ENCODE measurements around the gene CYP3A5. TPM values are rescaled to one million over a fixed set of nuclear protein-coding genes. Genes with fewer than 3 reads are reported as not detected.

The CYP3A5 gene
- total and polyA plus RNA-seq, 2 of the 8 experiments (the other 6 are each of a cell fraction or from before 2014, with no cell fraction given): 0.06 TPM; not detected in 1

- Histone ChIP-seq H3K4me1 (replicated peaks in 1 of 4; ENCODE audit: control insufficient read depth in 3 of 4, insufficient read depth in 4 of 4, low read length in 3 of 4) (peaks cover 10 to 26% (median 18%) of the 10 kb centered on the region in 4 experiments), H3K79me1 (ENCODE audit: low read depth, low read length) (peaks cover 4% of the 10 kb centered on the region), H3K23ac (ENCODE audit: insufficient read length) (no peak overlapping the region), H3K23me2 (ENCODE audit: low read depth, low read length) (no peaks in the 10 kb centered on the region), H4K20me1 (replicated peaks in 1 of 2; ENCODE audit: control insufficient read depth in 1 of 2, insufficient read depth in 2 of 2, low read length in 2 of 2) (peaks cover 3 to 4% of the 10 kb centered on the region in 2 experiments), H2BK5ac (ENCODE audit: low read depth, low read length) (no peak overlapping the region), H2AK5ac (ENCODE audit: low read depth, low read length) (no peak overlapping the region), H4K5ac (ENCODE audit: insufficient read length, low read depth, low read length) (no peak overlapping the region), H3K4me3 (ENCODE audit: extremely low read depth in 1 of 4, insufficient read depth in 2 of 4, low read depth in 3 of 4, low read length in 4 of 4) (no peak overlapping the region), H2BK12ac (ENCODE audit: low read depth, low read length) (no peak overlapping the region), H3K56ac (replicated peaks; ENCODE audit: insufficient read length, low read depth, low read length) (no peak overlapping the region), H4K8ac (ENCODE audit: extremely low read depth, insufficient read depth, low read length) (no peak overlapping the region), H3K9me3 (ENCODE audit: insufficient read depth in 2 of 2, low read depth in 1 of 2, low read length in 1 of 2) (no peaks in the 10 kb centered on the region), H3K79me2 (ENCODE audit: control insufficient read depth in 1 of 2, insufficient read depth in 2 of 2, low read length in 2 of 2) (0 out of 4 replicates have a peak, but pooled peaks cover 0 to 4% of the 10 kb centered on the region in 2 experiments), H2BK15ac (ENCODE audit: low read length) (no peak overlapping the region), H3K4ac (replicated peaks; ENCODE audit: insufficient read length, low read depth, low read length) (no peak overlapping the region), H3K27me3 (replicated peaks in 1 of 4; ENCODE audit: control insufficient read depth in 3 of 4, extremely low read depth in 1 of 4, insufficient read depth in 3 of 4, low read length in 3 of 4) (no peaks in the 10 kb centered on the region), H3K14ac (ENCODE audit: insufficient read length) (no peak overlapping the region), H3K18ac (ENCODE audit: extremely low read depth, low read length) (no peak overlapping the region), H3K27ac (ENCODE audit: low read depth, low read length) (no peak overlapping the region), H4K91ac (replicated peaks; ENCODE audit: insufficient read length, low read length) (no peak overlapping the region), H3K36me3 (ENCODE audit: control insufficient read depth in 2 of 4, insufficient read depth in 4 of 4, low read length in 3 of 4) (peaks cover 31 to 70% (median 53%) of the 10 kb centered on the region in 4 experiments), H3K9ac (replicated peaks in 1 of 4; ENCODE audit: extremely low read depth in 1 of 4, low read depth in 3 of 4, low read length in 3 of 4) (no peak overlapping the region), H2AFZ (ENCODE audit: low read length) (no peak overlapping the region), H2BK120ac (replicated peaks; ENCODE audit: low read depth, low read length) (no peak overlapping the region), H3K4me2 (ENCODE audit: insufficient read depth in 1 of 2, low read depth in 2 of 2, low read length in 2 of 2) (no peak overlapping the region), H2BK20ac (ENCODE audit: low read length) (no peak overlapping the region)
- DNase-seq (ENCODE audit: low read depth in 1 of 2, low spot score in 2 of 2): no peak
- CTCF ChIA-PET (ENCODE audit: partially characterized antibody): interaction anchor here (0.6 to 1.1 kb wide), 3 partner anchors 11 to 428 kb away, joined by 3 to 4 read pairs (median 3); partner anchors contain the start of gene ZSCAN25
- POLR2A ChIA-PET (ENCODE audit: partially characterized antibody): interaction anchor here (1.1 to 3.8 kb wide), 3 partner anchors 11 to 400 kb away, joined by 3 to 13 read pairs (median 3); partner anchors contain the start of gene ZSCAN25
- WGBS, 2 experiments (ENCODE audit: extremely low coverage in 1 of 2, insufficient coverage in 1 of 2, insufficient read length in 1 of 2, insufficient replicate concordance in 2 of 2, low coverage in 1 of 2, low lambda C conversion rate in 2 of 2, missing lambda C conversion rate in 1 of 2): 93% methylated on average over 11 of the region's 11 CpGs; no CpG with 5 or more reads in 1 of the 2 experiments
- FAIRE-seq: no peak
- TF ChIP-seq TBP (IDR thresholded peaks at IDR 0.05; ENCODE audit: low read depth, low read length): no peak
- TF ChIP-seq POLR2A (IDR thresholded peaks at IDR 0.05; ENCODE audit: control extremely low read depth in 1 of 2, low read depth in 2 of 2, low read length in 2 of 2): no peak
- no peak for TF ChIP-seq RAD21 (IDR thresholded peaks at IDR 0.05 in 1 of 2, conservative IDR thresholded peaks at IDR 0.05 in 1 of 2; ENCODE audit: low read depth in 2 of 2, low read length in 2 of 2)
- no peak for TF ChIP-seq KDM5A (IDR thresholded peaks at IDR 0.05; ENCODE audit: low read length)
- TF ChIP-seq RFX5 (IDR thresholded peaks at IDR 0.05; ENCODE audit: borderline replicate concordance, low read depth, low read length): no peak
- TF ChIP-seq ASH2L (IDR thresholded peaks at IDR 0.05; ENCODE audit: low read length): no peak
- TF ChIP-seq POU5F1 (IDR thresholded peaks at IDR 0.05; ENCODE audit: low read depth, low read length): no peak
- TF ChIP-seq POLR2AphosphoS5 (IDR thresholded peaks at IDR 0.05; ENCODE audit: low read depth, low read length): no peak
- TF ChIP-seq GTF2F1 (IDR thresholded peaks at IDR 0.05; ENCODE audit: borderline replicate concordance, low read depth, low read length): no peak
- TF ChIP-seq CTBP2 (IDR thresholded peaks at IDR 0.05; ENCODE audit: borderline replicate concordance, insufficient read depth, insufficient read length, low read length): no peak
- no peak for TF ChIP-seq MAX (IDR thresholded peaks at IDR 0.05)
- no peak for TF ChIP-seq MAFK (IDR thresholded peaks at IDR 0.05; ENCODE audit: low read depth, low read length)
- no peak for TF ChIP-seq EZH2 (IDR thresholded peaks at IDR 0.05; ENCODE audit: low read depth, low read length, severe bottlenecking)
- TF ChIP-seq EP300 (IDR thresholded peaks at IDR 0.05; ENCODE audit: borderline replicate concordance in 1 of 2, low read depth in 2 of 2, low read length in 2 of 2): no peak
Measured at GRCh38 chr7:99627513-99627912, 52.3 kb downstream of the CYP3A5 start.

Data from H1 (cell line).